KMS-11 (cell line): Measurements from ENCODE around the gene ZG16B.
A peak's percentile ranks its signal among the peaks of the same experiment; 100 is the strongest.

Source experiments
- H2AFZ ChIP-seq: fragments of 200-600 bp; sonication (generic); 2 replicates; pipeline ENCODE4 v1.6.1; 2016; ENCODE audit warnings: antibody characterized with exemption, mixed run types, low read depth
- H3K27ac ChIP-seq: fragments of 200-600 bp; sonication (generic); 2 replicates; pipeline ENCODE4 v1.6.1; 2016; ENCODE audit warnings: mild to moderate bottlenecking, mixed run types
- H3K27me3 ChIP-seq: fragments of 200-600 bp; sonication (generic); 2 replicates; pipeline ENCODE4 v1.6.1; 2017; ENCODE audit warnings: mild to moderate bottlenecking, low read depth, mixed run types, moderate library complexity; ENCODE audit not compliant: insufficient read depth
- H3K36me3 ChIP-seq: fragments of 200-600 bp; sonication (generic); 2 replicates; pipeline ENCODE4 v1.6.1; 2017; ENCODE audit warnings: mild to moderate bottlenecking, mixed run types; ENCODE audit not compliant: insufficient read depth
- H3K4me1 ChIP-seq: fragments of 200-600 bp; sonication (generic); 2 replicates; pipeline ENCODE4 v1.6.1; 2016; ENCODE audit warnings: mild to moderate bottlenecking, low read depth, mixed run types; ENCODE audit not compliant: poor library complexity, severe bottlenecking
- H3K4me2 ChIP-seq: fragments of 200-600 bp; sonication (generic); 2 replicates; pipeline ENCODE4 v1.7.0; 2016; ENCODE audit warnings: mild to moderate bottlenecking, mixed run types
- H3K4me3 ChIP-seq: fragments of 200-600 bp; sonication (generic); IDR thresholded peaks from 2 replicates; pipeline ENCODE4 v1.6.1; 2017; ENCODE audit warnings: low read depth, low read length, mixed read lengths; ENCODE audit not compliant: insufficient read depth
- H3K79me2 ChIP-seq: fragments of 200-600 bp; sonication (generic); 2 replicates; pipeline ENCODE4 v1.6.1; 2016; ENCODE audit warnings: low read depth, mixed run types; ENCODE audit not compliant: insufficient read depth
- H3K9ac ChIP-seq: fragments of 200-600 bp; sonication (generic); 2 replicates; pipeline ENCODE4 v1.6.1; 2016; ENCODE audit warnings: mild to moderate bottlenecking, mixed run types
- H4K20me1 ChIP-seq: fragments of 200-600 bp; sonication (generic); 2 replicates; pipeline ENCODE4 v1.6.1; 2016; ENCODE audit warnings: mild to moderate bottlenecking, mixed run types; ENCODE audit not compliant: insufficient read depth
- TF ChIP-seq, protein P1 (sequence below): fragments of 200-600 bp; sonication (generic); conservative IDR thresholded peaks from 2 replicates; pipeline ENCODE4 v1.6.1; 2017; ENCODE audit warnings: low read depth, mild to moderate bottlenecking, antibody characterized with exemption, low read length, moderate library complexity, mixed read lengths

Gene ZG16B

DNA sequence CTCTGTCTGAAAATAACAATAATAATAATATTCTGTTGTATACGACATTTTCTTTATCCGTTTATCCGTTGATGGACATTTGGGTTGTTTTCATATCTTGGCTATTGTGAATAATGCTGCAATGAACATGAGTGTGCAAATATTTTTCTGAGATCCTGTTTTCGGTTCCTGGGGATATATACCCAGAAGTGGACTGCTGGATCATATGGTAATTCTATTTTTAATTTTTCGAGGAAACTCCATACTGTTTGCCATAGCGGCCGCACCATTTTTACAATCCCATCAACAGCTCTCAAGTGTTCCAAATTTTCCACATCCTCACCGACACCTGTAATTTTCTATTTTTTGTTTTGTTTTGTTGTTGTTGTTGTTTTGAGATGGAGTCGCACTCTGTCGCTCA lies 37.2 kb upstream of the ZG16B start:
- H3K79me2 ChIP-seq: no peaks in the 10 kb centered on the region
- no peak overlapping the region for H3K27ac ChIP-seq
- H3K36me3 ChIP-seq: no peaks in the 10 kb centered on the region
- H3K9ac ChIP-seq: no peak overlapping the region
- H3K27me3 ChIP-seq: peaks cover 84% of the 10 kb centered on the region
- H3K4me3 ChIP-seq: no peak overlapping the region
- no peak overlapping the region for H2AFZ ChIP-seq
- TF ChIP-seq, protein P1, sequence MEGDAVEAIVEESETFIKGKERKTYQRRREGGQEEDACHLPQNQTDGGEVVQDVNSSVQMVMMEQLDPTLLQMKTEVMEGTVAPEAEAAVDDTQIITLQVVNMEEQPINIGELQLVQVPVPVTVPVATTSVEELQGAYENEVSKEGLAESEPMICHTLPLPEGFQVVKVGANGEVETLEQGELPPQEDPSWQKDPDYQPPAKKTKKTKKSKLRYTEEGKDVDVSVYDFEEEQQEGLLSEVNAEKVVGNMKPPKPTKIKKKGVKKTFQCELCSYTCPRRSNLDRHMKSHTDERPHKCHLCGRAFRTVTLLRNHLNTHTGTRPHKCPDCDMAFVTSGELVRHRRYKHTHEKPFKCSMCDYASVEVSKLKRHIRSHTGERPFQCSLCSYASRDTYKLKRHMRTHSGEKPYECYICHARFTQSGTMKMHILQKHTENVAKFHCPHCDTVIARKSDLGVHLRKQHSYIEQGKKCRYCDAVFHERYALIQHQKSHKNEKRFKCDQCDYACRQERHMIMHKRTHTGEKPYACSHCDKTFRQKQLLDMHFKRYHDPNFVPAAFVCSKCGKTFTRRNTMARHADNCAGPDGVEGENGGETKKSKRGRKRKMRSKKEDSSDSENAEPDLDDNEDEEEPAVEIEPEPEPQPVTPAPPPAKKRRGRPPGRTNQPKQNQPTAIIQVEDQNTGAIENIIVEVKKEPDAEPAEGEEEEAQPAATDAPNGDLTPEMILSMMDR: no peak
- no peaks in the 10 kb centered on the region; the same call in 1 of the 2 replicates for H4K20me1 ChIP-seq
- H3K4me2 ChIP-seq: no peak overlapping the region
- H3K4me1 ChIP-seq: no peaks in the 10 kb centered on the region

DNA sequence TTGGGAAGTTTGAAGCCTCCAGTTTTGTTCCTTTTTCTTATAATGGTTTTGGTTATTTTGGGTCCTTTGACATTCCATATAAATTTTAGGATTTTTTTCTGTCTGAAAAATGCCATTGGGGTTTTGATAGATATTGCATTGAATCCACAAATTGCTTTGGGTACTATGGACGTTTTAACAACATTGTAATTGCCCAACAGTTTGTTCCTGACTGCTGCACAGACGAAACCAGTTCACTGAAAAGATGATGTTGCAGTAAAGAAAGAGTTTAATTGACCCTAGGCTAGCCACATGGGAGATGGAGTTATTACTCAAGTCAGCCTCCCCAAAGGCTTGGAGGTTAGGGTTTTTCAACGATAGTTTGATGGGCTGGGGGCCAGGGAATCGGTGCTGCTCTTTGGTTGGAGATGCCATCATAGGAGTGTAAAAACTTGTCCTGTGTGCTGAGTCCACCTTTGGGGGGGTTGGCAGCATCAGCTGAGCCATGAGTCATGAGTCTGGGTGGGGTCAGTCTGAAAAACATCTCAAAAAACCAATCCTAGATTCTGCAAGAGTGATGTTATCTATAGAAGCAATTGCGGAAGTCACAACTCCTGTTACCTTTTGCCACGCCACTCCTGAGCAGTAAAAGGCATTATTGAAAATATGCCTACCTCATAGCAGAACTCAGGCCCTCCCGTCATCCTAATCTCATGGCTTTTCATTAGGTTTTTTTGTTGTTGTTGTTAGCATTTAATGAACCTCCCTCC lies 34.5 kb upstream of the ZG16B start:
- Histone ChIP-seq H3K4me1 (no peaks in the 10 kb centered on the region), H2AFZ (peak overlapping the region; percentile 5; the same call in 1 of the 2 replicates), H3K27ac (no peak overlapping the region), H3K9ac (no peak overlapping the region), H3K36me3 (no peaks in the 10 kb centered on the region), H3K4me2 (no peak overlapping the region), H3K4me3 (no peak overlapping the region), H3K27me3 (peaks cover 68% of the 10 kb centered on the region), H3K79me2 (no peaks in the 10 kb centered on the region), H4K20me1 (no peaks in the 10 kb centered on the region; the same call in 1 of the 2 replicates)
- TF ChIP-seq, protein P1: no peak

DNA sequence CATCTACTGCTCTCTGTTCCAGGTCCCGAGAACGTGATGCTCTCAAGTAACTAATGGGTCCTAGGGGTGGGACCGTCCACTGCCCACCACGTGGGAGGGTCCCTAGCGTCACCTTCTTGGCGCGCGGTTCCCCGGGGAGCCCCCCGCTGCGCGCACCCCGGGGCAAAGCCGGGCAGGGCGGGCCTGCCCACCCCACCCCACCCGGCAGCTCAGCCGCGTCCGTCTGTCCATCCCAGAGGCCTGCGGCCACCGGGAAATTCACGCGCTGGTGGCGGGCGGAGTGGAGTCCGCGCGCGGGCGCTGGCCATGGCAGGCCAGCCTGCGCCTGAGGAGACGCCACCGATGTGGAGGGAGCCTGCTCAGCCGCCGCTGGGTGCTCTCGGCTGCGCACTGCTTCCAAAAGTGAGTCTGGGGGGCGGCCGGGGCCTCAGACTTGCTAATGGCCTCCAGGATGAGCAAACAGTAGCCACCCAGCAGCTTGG lies 31.3 kb upstream of the ZG16B start:
- no peaks in the 10 kb centered on the region; the same call in 1 of the 2 replicates for H4K20me1 ChIP-seq
- H3K4me1 ChIP-seq: no peaks in the 10 kb centered on the region
- TF ChIP-seq, protein P1: no peak
- no peaks in the 10 kb centered on the region for H3K36me3 ChIP-seq
- no peaks in the 10 kb centered on the region for H3K79me2 ChIP-seq
- no peak overlapping the region for H3K4me2 ChIP-seq
- H3K27ac ChIP-seq: no peak overlapping the region
- H3K27me3 ChIP-seq: peaks cover 53% of the 10 kb centered on the region
- no peak overlapping the region for H2AFZ ChIP-seq
- H3K9ac ChIP-seq: no peak overlapping the region
- H3K4me3 ChIP-seq: no peak overlapping the region

DNA sequence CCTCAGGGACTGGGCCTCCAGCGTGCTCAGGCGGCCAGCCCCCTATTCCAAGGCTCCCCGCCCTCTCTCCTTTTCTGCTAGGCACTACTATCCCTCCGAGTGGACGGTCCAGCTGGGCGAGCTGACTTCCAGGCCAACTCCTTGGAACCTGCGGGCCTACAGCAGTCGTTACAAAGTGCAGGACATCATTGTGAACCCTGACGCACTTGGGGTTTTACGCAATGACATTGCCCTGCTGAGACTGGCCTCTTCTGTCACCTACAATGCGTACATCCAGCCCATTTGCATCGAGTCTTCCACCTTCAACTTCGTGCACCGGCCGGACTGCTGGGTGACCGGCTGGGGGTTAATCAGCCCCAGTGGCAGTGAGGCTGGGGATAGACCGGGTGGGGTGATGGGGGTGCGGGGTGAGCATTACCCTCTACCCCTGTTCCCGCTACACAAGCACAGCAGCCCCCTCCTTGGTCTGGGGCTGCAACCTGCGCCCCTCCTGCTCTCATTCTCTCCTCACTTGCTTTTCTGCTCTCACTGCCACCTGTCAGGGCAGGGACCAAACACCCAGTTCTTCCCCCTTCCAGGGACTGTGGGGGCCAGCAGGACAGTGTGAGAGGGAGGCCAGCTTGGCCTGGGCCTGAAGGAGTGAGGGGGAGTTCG lies 30.8 kb upstream of the ZG16B start:
- Histone ChIP-seq H3K4me2 (no peak overlapping the region), H3K4me3 (no peak overlapping the region)
- TF ChIP-seq, protein P1: no peak

More for the DNA sequence above, 30.8 kb upstream of the ZG16B start:
- Histone ChIP-seq H2AFZ (no peak overlapping the region), H3K27me3 (peaks cover 53% of the 10 kb centered on the region), H3K36me3 (no peaks in the 10 kb centered on the region), H3K79me2 (no peaks in the 10 kb centered on the region), H3K9ac (no peak overlapping the region), H3K27ac (no peak overlapping the region), H4K20me1 (no peaks in the 10 kb centered on the region; the same call in 1 of the 2 replicates), H3K4me1 (no peaks in the 10 kb centered on the region)
